Measurements from ENCODE around the gene CACUL1. TPM values are rescaled to one million over a fixed set of nuclear protein-coding genes. Genes with fewer than 3 reads are reported as not detected.

Gene CACUL1
- total RNA-seq, 1 experiment from 2014 or later: 38.5 TPM

- no peak overlapping the region for H3K4me3 Mint-ChIP-seq
- H3T11ph ChIP-seq (ENCODE audit: low read length): no peak overlapping the region
- no peak overlapping the region for H3K4ac ChIP-seq (ENCODE audit: low read depth, low read length)
- no peaks in the 10 kb centered on the region for H3K27me3 ChIP-seq (ENCODE audit: insufficient read depth, low read length)
- H2AK5ac ChIP-seq (ENCODE audit: insufficient read length, low read length): no peak overlapping the region
- no peak for DNase-seq
- no peak overlapping the region for H2BK120ac ChIP-seq (ENCODE audit: low read depth, low read length, poor library complexity, severe bottlenecking)
- WGBS (ENCODE audit: extremely low coverage, insufficient read length, low lambda C conversion rate): no CpG with 5 or more reads among the region's 7 CpGs
- no peak overlapping the region for H4K91ac ChIP-seq (ENCODE audit: insufficient read length, low read depth, low read length)
- H4K20me1 ChIP-seq (ENCODE audit: control insufficient read depth, insufficient read depth, insufficient read length): no peaks in the 10 kb centered on the region
- H2BK5ac ChIP-seq (ENCODE audit: insufficient read length, low read length): no peak overlapping the region
- H3K23me2 ChIP-seq (ENCODE audit: insufficient read length, low read depth, low read length, poor library complexity, severe bottlenecking): no peaks in the 10 kb centered on the region
- no peak overlapping the region for H3K23ac ChIP-seq (ENCODE audit: insufficient read length, low read depth, low read length)
- no peak overlapping the region for H2BK15ac ChIP-seq (ENCODE audit: low read depth, low read length)
- no peak overlapping the region for H3K18ac ChIP-seq (ENCODE audit: insufficient read length, low read depth, low read length)
- peaks cover 0 to 8% (median 5%) of the 10 kb centered on the region in 3 experiments; a peak in 4 of 7 replicates for H3K36me3 Mint-ChIP-seq (ENCODE audit: insufficient read depth in 1 of 3, low read depth in 3 of 3)
- no peaks in the 10 kb centered on the region for H3K27me3 Mint-ChIP-seq (ENCODE audit: low read depth)
- H3K27ac ChIP-seq (ENCODE audit: insufficient read length, low read depth, low read length): no peak overlapping the region
- no peak overlapping the region for H3K56ac ChIP-seq (ENCODE audit: insufficient read length, low read depth, low read length)
- no peak overlapping the region for H3K4me2 ChIP-seq (ENCODE audit: insufficient read depth, insufficient read length, low read length)
- peaks cover 37 to 41% of the 10 kb centered on the region in 2 experiments for H3K4me1 Mint-ChIP-seq
- no peaks in the 10 kb centered on the region for H3K9me3 Mint-ChIP-seq
- no peak overlapping the region for H4K8ac ChIP-seq (replicated peaks; ENCODE audit: insufficient read length, low read depth, low read length)
- peaks cover 3% of the 10 kb centered on the region for H3K79me1 ChIP-seq (ENCODE audit: insufficient read depth, low read depth, low read length, poor library complexity, severe bottlenecking)
- no peaks in the 10 kb centered on the region for H3K9me3 ChIP-seq (ENCODE audit: control insufficient read depth, low read depth, low read length)
- H2BK12ac ChIP-seq (ENCODE audit: insufficient read length, low read depth, low read length): no peak overlapping the region
- H2BK20ac ChIP-seq (ENCODE audit: low read depth, low read length, poor library complexity, severe bottlenecking): no peak overlapping the region
- H4K5ac ChIP-seq (ENCODE audit: insufficient read length, low read depth, low read length): no peak overlapping the region
- no peak overlapping the region for H2AFZ ChIP-seq (ENCODE audit: low read length)
- TF ChIP-seq CTCF (conservative IDR thresholded peaks at IDR 0.05): no peak
- H3K9ac ChIP-seq (ENCODE audit: extremely low read depth, insufficient read length, low read length): no peak overlapping the region
- H3K27ac Mint-ChIP-seq: peak overlapping the region in 1 of 3 experiments; percentile 15; a peak in 3 of 7 replicates
- no peak overlapping the region for H3K14ac ChIP-seq (ENCODE audit: insufficient read depth, low read length)
- H3K79me2 ChIP-seq (ENCODE audit: insufficient read depth, low read length): peaks cover 26% of the 10 kb centered on the region; the same call in 1 of the 2 replicates
- H3K4me1 ChIP-seq (ENCODE audit: insufficient read depth, low read length): peaks cover 11% of the 10 kb centered on the region; the same call in 1 of the 2 replicates
Measured at GRCh38 chr10:118730756-118731456, 23.9 kb downstream of the CACUL1 start.

Data from H9 (cell line).